ENCODE data around the gene URM1. TPM values are rescaled to one million over a fixed set of nuclear protein-coding genes. Genes with fewer than 3 reads are reported as not detected.
A peak's percentile ranks its signal among the peaks of the same experiment; 100 is the strongest.
"Not testable (repeated sequence)": the region's sequence is repeated elsewhere in the genome, so short reads cannot be mapped to it uniquely, and the experiment has no call there.

Gene URM1
- total RNA-seq, 1 experiment from 2014 or later = 77.5 TPM

DNA sequence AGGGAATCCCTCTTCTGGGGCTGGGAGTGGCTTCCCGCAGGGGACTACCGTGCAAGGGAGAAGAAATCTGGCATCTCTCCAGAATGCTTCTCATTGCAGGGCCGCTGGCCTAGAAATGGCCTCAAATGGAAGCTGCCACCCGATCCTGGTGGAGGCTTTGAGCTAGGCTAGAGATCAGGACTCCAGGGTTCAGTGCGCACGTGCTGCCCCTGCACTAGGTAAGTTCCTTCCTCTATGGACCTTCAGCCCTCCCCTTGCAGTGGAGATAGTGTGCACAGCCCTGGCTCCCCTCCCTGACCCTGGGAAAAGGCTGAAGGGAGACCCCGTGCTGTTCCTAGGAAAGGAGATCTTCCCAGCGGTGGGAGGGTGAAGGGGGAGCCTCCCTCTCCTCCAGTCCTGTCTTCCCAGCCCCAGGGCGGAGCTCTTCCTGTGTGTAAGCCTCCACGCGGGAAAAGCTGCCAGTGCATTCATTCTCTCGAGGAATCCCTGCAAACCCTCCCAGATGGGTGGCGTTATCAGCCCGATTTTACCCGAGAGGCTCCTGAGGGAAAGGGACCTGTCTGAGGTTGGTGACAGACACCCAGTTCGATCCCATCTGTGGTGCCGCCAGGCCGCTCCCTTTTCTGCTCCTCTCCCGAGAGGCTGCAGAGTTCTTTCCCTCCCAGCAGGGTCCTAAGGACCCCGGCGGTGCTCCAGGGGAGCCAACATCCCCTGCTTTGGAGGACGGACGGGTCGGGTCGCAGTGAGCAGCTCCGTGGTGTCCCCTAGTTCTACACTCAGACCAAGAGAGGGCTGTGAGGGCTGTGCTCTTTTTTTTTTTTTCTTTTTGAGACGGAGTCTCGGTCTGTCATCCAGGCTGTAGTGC is 48.1 kb downstream of the URM1 start:
- Histone ChIP-seq H3K27ac (peak overlapping the region; percentile 1; the same call in 1 of the 2 replicates), H3K4me3 (peak overlapping the region; percentile 86), H3K4me1 (peaks cover 12% of the 10 kb centered on the region), H3K9me3 (replicated peaks) (no peaks in the 10 kb centered on the region), H3K27me3 (no peaks in the 10 kb centered on the region), H3K36me3 (no peaks in the 10 kb centered on the region)
- peak; percentile 87 to 92 for DNase-seq

- DNase-seq = peak; percentile 79 to 87
- peak overlapping the region; percentile 17; the same call in 1 of the 2 replicates for H3K27ac ChIP-seq
These were observed 49.0 kb downstream of the URM1 start for GRCh38 chr9:128420060-128420650.

GRCh38 chr9:128420651-128421481 is 49.7 kb downstream of the URM1 start, which contains the start of gene CERCAM:
Gene CERCAM, plus strand, starts transcription at chr9:128420857. Its CDS starts 21 bp downstream, at chr9:128420878.
- Histone ChIP-seq H3K27ac (peak within 1 kb of the TSS; percentile 63), H3K36me3 (no peaks in the 10 kb centered on the region), H3K4me3 (peak within 1 kb of the TSS; percentile 86), H3K9me3 (replicated peaks) (no peaks in the 10 kb centered on the region), H3K27me3 (no peaks in the 10 kb centered on the region), H3K4me1 (peaks cover 12% of the 10 kb centered on the region)
- DNase-seq = peak; percentile 77 to 87

More at GRCh38 chr9:128420060-128420650, 49.0 kb downstream of the URM1 start:
- no peaks in the 10 kb centered on the region for H3K27me3 ChIP-seq
- H3K9me3 ChIP-seq (replicated peaks) = no peaks in the 10 kb centered on the region
- peaks cover 12% of the 10 kb centered on the region for H3K4me1 ChIP-seq
- no peaks in the 10 kb centered on the region for H3K36me3 ChIP-seq
- H3K4me3 ChIP-seq = peak overlapping the region; percentile 86

GRCh38 chr9:128421482-128421996 is 50.4 kb downstream of the URM1 start:
- H3K4me1 ChIP-seq = peaks cover 5% of the 10 kb centered on the region
- DNase-seq = peak; percentile 49 to 54

DNA sequence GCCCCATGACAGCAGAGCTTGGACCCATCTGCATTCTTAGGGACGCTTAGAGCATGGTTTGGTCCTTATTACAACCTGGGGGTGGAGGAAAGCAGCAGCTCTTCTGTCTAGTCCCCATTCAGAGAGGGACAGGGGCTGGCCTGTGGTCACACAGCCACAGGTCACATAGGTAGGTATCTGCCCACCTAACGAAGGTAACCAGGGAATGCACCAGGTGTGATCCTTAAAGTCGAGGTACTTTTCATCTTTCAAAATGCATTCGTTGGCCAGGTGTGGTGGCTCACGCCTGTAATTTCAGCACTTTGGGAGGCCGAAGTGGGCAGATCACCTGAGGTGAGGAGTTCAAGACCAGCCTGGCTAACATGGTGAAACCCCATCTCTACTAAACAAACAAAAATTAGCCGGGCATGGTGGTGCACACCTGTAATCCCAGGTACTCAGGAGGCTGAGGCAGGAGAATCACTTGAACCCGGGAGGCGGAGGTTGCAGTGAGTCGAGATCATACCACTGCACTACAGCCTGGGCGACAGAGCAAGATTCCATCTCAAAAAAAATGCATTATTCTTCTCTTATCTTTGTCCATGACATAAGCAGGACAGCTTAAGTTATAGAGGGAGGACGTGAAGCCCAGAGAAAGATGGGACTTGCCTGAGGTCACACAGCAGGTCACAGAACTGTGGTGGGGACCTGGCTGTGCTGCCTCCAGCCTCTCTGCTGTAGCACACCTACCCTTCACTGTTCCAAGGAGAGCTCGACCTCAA is 51.0 kb downstream of the URM1 start:
- not testable (repeated sequence) for H3K4me3 ChIP-seq; H3K27me3 ChIP-seq; H3K27ac ChIP-seq; H3K9me3 ChIP-seq (replicated peaks); H3K36me3 ChIP-seq; DNase-seq; H3K4me1 ChIP-seq

More at GRCh38 chr9:128421482-128421996, 50.4 kb downstream of the URM1 start:
- H3K36me3 ChIP-seq = no peaks in the 10 kb centered on the region
- H3K27ac ChIP-seq = peak overlapping the region; percentile 63
- H3K27me3 ChIP-seq = no peaks in the 10 kb centered on the region
- H3K4me3 ChIP-seq = peak overlapping the region; percentile 86
- H3K9me3 ChIP-seq (replicated peaks) = no peaks in the 10 kb centered on the region

GRCh38 chr9:128422783-128423150 is 51.6 kb downstream of the URM1 start:
- no peaks in the 10 kb centered on the region for H3K9me3 ChIP-seq (replicated peaks)
- no peak for DNase-seq
- no peaks in the 10 kb centered on the region for H3K27me3 ChIP-seq
- no peak overlapping the region for H3K27ac ChIP-seq
- peaks cover 4% of the 10 kb centered on the region; the same call in 1 of the 2 replicates for H3K4me1 ChIP-seq
- no peaks in the 10 kb centered on the region for H3K36me3 ChIP-seq
- no peak overlapping the region for H3K4me3 ChIP-seq

GRCh38 chr9:128423356-128423755 is 52.2 kb downstream of the URM1 start:
- H3K27ac ChIP-seq; H3K9me3 ChIP-seq (replicated peaks); H3K27me3 ChIP-seq; H3K36me3 ChIP-seq; H3K4me3 ChIP-seq; DNase-seq; H3K4me1 ChIP-seq: not testable (repeated sequence)

- H3K27ac ChIP-seq = no peak overlapping the region
- H3K36me3 ChIP-seq = no peaks in the 10 kb centered on the region; the same call in 1 of the 2 replicates
- no peak overlapping the region for H3K4me3 ChIP-seq
- peaks cover under 1% of the 10 kb centered on the region; the same call in 1 of the 2 replicates for H3K4me1 ChIP-seq
- DNase-seq = no peak
- no peaks in the 10 kb centered on the region for H3K9me3 ChIP-seq (replicated peaks)
- H3K27me3 ChIP-seq = no peaks in the 10 kb centered on the region
These were observed 53.1 kb downstream of the URM1 start for GRCh38 chr9:128424268-128424780.

GRCh38 chr9:128428644-128429512 is 57.7 kb downstream of the URM1 start:
- Histone ChIP-seq H3K27me3 (no peaks in the 10 kb centered on the region), H3K4me3 (no peak overlapping the region), H3K9me3 (replicated peaks) (no peaks in the 10 kb centered on the region), H3K4me1 (no peaks in the 10 kb centered on the region), H3K27ac (no peak overlapping the region), H3K36me3 (no peaks in the 10 kb centered on the region; the same call in 1 of the 2 replicates)
- DNase-seq = no peak

DNA sequence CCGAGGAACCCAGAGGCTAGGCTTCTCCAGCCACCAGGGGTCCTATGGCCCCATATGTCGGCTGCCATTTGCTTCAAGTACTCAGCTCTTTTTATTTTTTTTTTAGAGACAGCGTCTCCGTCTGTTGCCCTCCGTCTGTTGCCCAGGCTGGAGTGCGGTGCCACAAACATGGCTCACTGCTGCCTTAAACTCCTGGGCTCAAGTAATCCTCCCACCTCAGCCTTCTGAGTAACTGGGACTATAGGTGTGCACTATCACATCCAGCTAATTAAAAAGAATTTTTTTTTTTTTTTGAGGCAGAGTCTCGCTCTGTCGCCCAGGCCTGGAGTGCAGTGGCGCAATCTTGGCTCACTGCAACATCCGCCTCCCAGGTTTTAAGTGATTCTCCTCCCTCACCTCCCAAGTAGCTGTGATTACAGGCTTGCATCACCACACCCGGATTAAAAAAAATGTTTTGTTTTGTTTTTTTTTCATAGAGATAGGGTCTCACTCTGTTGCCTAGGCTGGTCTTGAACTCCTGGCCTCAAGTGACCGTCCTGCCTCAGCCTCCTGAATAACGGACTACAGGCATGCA is 58.4 kb downstream of the URM1 start:
- no peaks in the 10 kb centered on the region; the same call in 1 of the 2 replicates for H3K36me3 ChIP-seq
- H3K4me3 ChIP-seq = no peak overlapping the region
- DNase-seq = no peak
- no peak overlapping the region for H3K27ac ChIP-seq
- H3K9me3 ChIP-seq (replicated peaks) = no peaks in the 10 kb centered on the region
- no peaks in the 10 kb centered on the region for H3K4me1 ChIP-seq
- H3K27me3 ChIP-seq = no peaks in the 10 kb centered on the region

GRCh38 chr9:128431207-128431606 is 60.0 kb downstream of the URM1 start:
- no peak for DNase-seq
- Histone ChIP-seq H3K4me3 (no peak overlapping the region), H3K27ac (no peak overlapping the region), H3K4me1 (no peaks in the 10 kb centered on the region), H3K27me3 (no peaks in the 10 kb centered on the region), H3K36me3 (no peaks in the 10 kb centered on the region; the same call in 1 of the 2 replicates), H3K9me3 (replicated peaks) (no peaks in the 10 kb centered on the region)

GRCh38 chr9:128434340-128434739 is 63.2 kb downstream of the URM1 start:
- no peaks in the 10 kb centered on the region for H3K36me3 ChIP-seq
- no peak for DNase-seq
- no peaks in the 10 kb centered on the region for H3K9me3 ChIP-seq (replicated peaks)
- H3K27me3 ChIP-seq = no peaks in the 10 kb centered on the region
- H3K4me1 ChIP-seq = peaks cover 6% of the 10 kb centered on the region
- H3K4me3 ChIP-seq = no peak overlapping the region
- H3K27ac ChIP-seq = no peak overlapping the region

DNA sequence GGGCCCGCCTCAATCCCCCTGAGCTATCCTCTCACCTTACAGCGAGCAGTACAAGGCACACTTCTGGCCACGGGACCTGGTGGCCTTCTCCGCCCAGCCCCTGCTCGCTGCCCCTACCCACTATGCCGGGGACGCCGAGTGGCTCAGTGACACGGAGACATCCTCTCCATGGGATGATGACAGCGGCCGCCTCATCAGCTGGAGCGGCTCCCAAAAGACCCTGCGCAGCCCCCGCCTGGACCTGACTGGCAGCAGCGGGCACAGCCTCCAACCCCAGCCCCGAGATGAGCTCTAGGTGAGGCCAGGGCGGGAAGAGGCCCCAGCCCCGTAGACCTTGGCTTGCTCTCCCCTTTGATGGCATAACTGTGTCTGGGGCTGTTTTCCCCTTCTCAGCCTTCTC is 64.4 kb downstream of the URM1 start:
- peaks cover 6% of the 10 kb centered on the region for H3K4me1 ChIP-seq
- H3K9me3 ChIP-seq (replicated peaks) = no peaks in the 10 kb centered on the region
- no peaks in the 10 kb centered on the region for H3K27me3 ChIP-seq
- no peak overlapping the region for H3K27ac ChIP-seq
- no peaks in the 10 kb centered on the region for H3K36me3 ChIP-seq
- no peak for DNase-seq
- H3K4me3 ChIP-seq = no peak overlapping the region

Data from SJCRH30 (cell line).